OCI-LY7 (cell line): Measurements from ENCODE around the gene ARL16. TPM values are rescaled to one million over a fixed set of nuclear protein-coding genes. Genes with fewer than 3 reads are reported as not detected.

ENCODE experiments used
- BruUV-seq: library from RNA; stranded (reverse); fragments of 400-500 nt; replicated peaks from 2 replicates; lab custom pipeline; 2021; lab: Mats Ljungman, UMichigan
- CTCF ChIA-PET: fragments of 300-600 bp; sonication (Branson Sonifier 250); formaldehyde crosslinking; loops from one replicate; lab custom pipeline; 2022; ENCODE audit warnings: antibody characterized with exemption; ENCODE audit not compliant: unreplicated experiment; lab: Charles Lee
- POLR2A ChIA-PET: fragments of 300-600 bp; sonication (Branson Sonifier 250); formaldehyde crosslinking; loops from one replicate; lab custom pipeline; 2022; ENCODE audit warnings: antibody characterized with exemption; lab: Charles Lee
- DNase-seq: peaks from one replicate; pipeline ENCODE4 v3.0.0-alpha.2; 2015; ENCODE audit warnings: low spot score
- H2AFZ ChIP-seq: fragments of 200-600 bp; sonication (generic), shearing (Covaris generic); 2 replicates; pipeline ENCODE4 v1.6.1; 2014; ENCODE audit warnings: mild to moderate bottlenecking, antibody characterized with exemption, low read length, moderate library complexity
- H3K27ac ChIP-seq: fragments of 200-600 bp; sonication (generic); 2 replicates; pipeline ENCODE4 v1.5.1; 2014; ENCODE audit warnings: mixed run types, low read depth, mild to moderate bottlenecking, moderate library complexity, low read length, inconsistent platforms; ENCODE audit not compliant: poor library complexity, severe bottlenecking
- H3K36me3 ChIP-seq: fragments of 200-600 bp; sonication (generic); 2 replicates; pipeline ENCODE4 v1.6.1; 2014; ENCODE audit warnings: mild to moderate bottlenecking, antibody characterized with exemption, low read length, moderate library complexity, mixed read lengths; ENCODE audit not compliant: insufficient read depth
- H3K4me1 ChIP-seq: fragments of 200-600 bp; sonication (generic); 2 replicates; pipeline ENCODE4 v1.5.1; 2014; ENCODE audit warnings: mild to moderate bottlenecking, low read length; ENCODE audit not compliant: insufficient read depth, poor library complexity, severe bottlenecking
- H3K4me2 ChIP-seq: fragments of 200-600 bp; sonication (generic); 2 replicates; pipeline ENCODE4 v1.6.1; 2014; ENCODE audit warnings: mild to moderate bottlenecking, low read length
- H3K4me3 ChIP-seq: fragments of 200-600 bp; sonication (generic); 2 replicates; pipeline ENCODE4 v1.5.1; 2014; ENCODE audit warnings: mild to moderate bottlenecking, low read depth, low read length; ENCODE audit not compliant: poor library complexity, severe bottlenecking
- H3K79me2 ChIP-seq: fragments of 200-600 bp; sonication (generic); 2 replicates; pipeline ENCODE4 v1.6.1; 2016; ENCODE audit warnings: low read depth, mild to moderate bottlenecking, low read length, moderate library complexity, mixed read lengths; ENCODE audit not compliant: insufficient read depth
- H3K9me2 ChIP-seq: fragments of 200-600 bp; sonication (generic); 2 replicates; pipeline ENCODE4 v1.6.1; 2016; ENCODE audit warnings: mild to moderate bottlenecking, low read length, mixed read lengths; ENCODE audit not compliant: insufficient read depth
- H3K9me3 ChIP-seq: fragments of 200-600 bp; sonication (generic); 2 replicates; pipeline ENCODE4 v1.6.1; 2014; ENCODE audit warnings: mild to moderate bottlenecking, mixed run types, low read length, mixed read lengths
- H4K20me1 ChIP-seq: fragments of 200-600 bp; sonication (generic); 2 replicates; pipeline ENCODE4 v1.6.1; 2014; ENCODE audit warnings: mild to moderate bottlenecking, antibody characterized with exemption, low read length, moderate library complexity, mixed read lengths; ENCODE audit not compliant: insufficient read depth
- CTCF ChIP-seq: fragments of 200-600 bp; sonication (generic); conservative IDR thresholded peaks from 2 replicates; pipeline ENCODE4 v1.5.1; 2014; ENCODE audit warnings: mild to moderate bottlenecking, antibody characterized with exemption, low read length, moderate library complexity, mixed read lengths
- EZH2phosphoT487 ChIP-seq: fragments of 200-600 bp; sonication (generic); IDR thresholded peaks from 2 replicates; pipeline ENCODE4 v1.6.1; 2018; ENCODE audit warnings: low read depth, borderline replicate concordance, mild to moderate bottlenecking, mixed run types, antibody characterized with exemption, low read length, moderate library complexity, mixed read lengths
- intact Hi-C: fragments of 100-400 bp; cut with micrococcal nuclease; formaldehyde crosslinking; loops from one replicate; pipeline ENCODE4 v1.10.0; 2022; ENCODE audit not compliant: unreplicated experiment
- total RNA-seq, 2 experiments: library from RNA; depleted of rRNA in 1 of 2; stranded (reverse); fragments of >200 nt in 1 of 2; shearing (Covaris generic) in 1 of 2; gene quantifications; 2 replicates each; pipeline ENCODE4 v1.2.3, GENCODE V29; 2014 to 2022

ARL16 gene
- total RNA-seq, 2 experiments from 2014 or later: 49.8 to 86.1 TPM

GRCh38 chr17:81648013-81648706 is 35.4 kb downstream of the ARL16 start:
- Histone ChIP-seq H3K4me2 (no peak overlapping the region), H3K79me2 (no peaks in the 10 kb centered on the region), H4K20me1 (no peaks in the 10 kb centered on the region), H3K27ac (no peak overlapping the region), H2AFZ (no peak overlapping the region), H3K9me2 (no peaks in the 10 kb centered on the region), H3K4me1 (peaks cover 5% of the 10 kb centered on the region), H3K4me3 (no peak overlapping the region), H3K36me3 (no peaks in the 10 kb centered on the region), H3K9me3 (no peaks in the 10 kb centered on the region)
- ChIA-PET CTCF (no interaction called here), POLR2A (interaction anchor here (0.6 kb wide), 1 partner anchor 16 kb away, joined by 5 read pairs; no protein-coding TSS in a partner anchor)
- intact Hi-C loops: no loop called here
- DNase-seq: no peak
- no peak for TF ChIP-seq CTCF
- no peak for TF ChIP-seq EZH2phosphoT487
- no TSS peak for BruUV-seq

- no peak overlapping the region for H2AFZ ChIP-seq
- H3K27ac ChIP-seq: no peak overlapping the region
- H3K79me2 ChIP-seq: no peaks in the 10 kb centered on the region
- no peaks in the 10 kb centered on the region for H3K9me2 ChIP-seq
- no peaks in the 10 kb centered on the region for H3K9me3 ChIP-seq
- TF ChIP-seq CTCF: no peak
- TF ChIP-seq EZH2phosphoT487: no peak
- H4K20me1 ChIP-seq: no peaks in the 10 kb centered on the region
- BruUV-seq: no TSS peak
- H3K4me1 ChIP-seq: no peaks in the 10 kb centered on the region
- H3K4me2 ChIP-seq: no peak overlapping the region
- no peak overlapping the region for H3K4me3 ChIP-seq
- CTCF ChIA-PET: no interaction called here
- intact Hi-C loops: no loop called here
- POLR2A ChIA-PET: no interaction called here
- H3K36me3 ChIP-seq: no peaks in the 10 kb centered on the region
- DNase-seq: no peak
Measured at GRCh38 chr17:81647640-81648012, 36.0 kb downstream of the ARL16 start.

- H3K79me2 ChIP-seq: no peaks in the 10 kb centered on the region
- no peaks in the 10 kb centered on the region for H3K36me3 ChIP-seq
- no peaks in the 10 kb centered on the region for H3K9me3 ChIP-seq
- H3K4me1 ChIP-seq: no peaks in the 10 kb centered on the region
- no peak overlapping the region for H3K27ac ChIP-seq
- POLR2A ChIA-PET: interaction anchor here (0.6 kb wide), 1 partner anchor 33 kb away, joined by 3 read pairs; no protein-coding TSS in a partner anchor
- no peaks in the 10 kb centered on the region for H4K20me1 ChIP-seq
- intact Hi-C loops: no loop called here
- no peak overlapping the region for H3K4me3 ChIP-seq
- DNase-seq: no peak
- CTCF ChIA-PET: no interaction called here
- TF ChIP-seq CTCF: no peak
- TF ChIP-seq EZH2phosphoT487: no peak
- H2AFZ ChIP-seq: no peak overlapping the region
- no peaks in the 10 kb centered on the region for H3K9me2 ChIP-seq
- H3K4me2 ChIP-seq: no peak overlapping the region
- no TSS peak for BruUV-seq
Measured at GRCh38 chr17:81646869-81647600, 36.6 kb downstream of the ARL16 start.
